ENCODE data around the gene TMEM204.

Gene TMEM204

GRCh38 chr16:1523581-1524245, 9.8 kb upstream of the TMEM204 start:
- no peak for DNase-seq

GRCh38 chr16:1524366-1524765, 9.1 kb upstream of the TMEM204 start:
- no peak for DNase-seq

- DNase-seq = no peak
Observed at GRCh38 chr16:1525871-1526607, 7.4 kb upstream of the TMEM204 start.

- no peak for DNase-seq
Observed at GRCh38 chr16:1526608-1527555, 6.6 kb upstream of the TMEM204 start.

- no peak for DNase-seq
Observed at GRCh38 chr16:1527836-1528811, 5.3 kb upstream of the TMEM204 start.

- no peak for DNase-seq
Observed at GRCh38 chr16:1528921-1529537, 4.4 kb upstream of the TMEM204 start.

GRCh38 chr16:1530349-1530882, 3.0 kb upstream of the TMEM204 start:
- no peak for DNase-seq

- DNase-seq = no peak
Observed at GRCh38 chr16:1530883-1531637, 2.4 kb upstream of the TMEM204 start.

- DNase-seq = no peak
Observed at GRCh38 chr16:1531638-1531910, 1.9 kb upstream of the TMEM204 start.

GRCh38 chr16:1532081-1532760, 1.2 kb upstream of the TMEM204 start:
- DNase-seq = no peak

- DNase-seq = no peak
Observed at GRCh38 chr16:1532771-1533170, 695 bp upstream of the TMEM204 start.

GRCh38 chr16:1534021-1535020, 855 bp downstream of the TMEM204 start:
- DNase-seq = no peak

- DNase-seq = no peak
Observed at GRCh38 chr16:1535391-1536291, 2.2 kb downstream of the TMEM204 start.

- DNase-seq = no peak
Observed at GRCh38 chr16:1536601-1537000, 3.1 kb downstream of the TMEM204 start.

- no peak for DNase-seq
Observed at GRCh38 chr16:1537138-1537577, 3.7 kb downstream of the TMEM204 start.

- DNase-seq = no peak
Observed at GRCh38 chr16:1537763-1538289, 4.4 kb downstream of the TMEM204 start.

GRCh38 chr16:1538804-1539520, 5.5 kb downstream of the TMEM204 start:
- DNase-seq = no peak

Measured in effector CD4-positive, alpha-beta T cell (primary cell).